ENCODE data around the gene ZIC5.

The ZIC5 gene

DNA sequence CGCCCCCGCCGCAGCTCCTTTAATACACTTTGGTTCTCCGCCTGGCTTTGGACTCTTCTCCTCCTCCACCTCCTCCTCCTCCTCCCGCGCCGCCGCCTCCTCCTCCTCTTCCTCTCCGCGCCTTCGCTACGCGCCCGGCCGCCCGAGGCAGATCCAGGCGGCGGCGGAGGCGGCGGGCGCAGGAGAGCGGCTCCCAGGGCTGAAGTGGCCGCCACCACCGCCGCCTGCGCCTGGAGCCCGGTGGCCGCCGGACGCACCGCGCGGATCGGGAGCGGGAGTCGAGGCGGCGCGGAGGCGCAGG, 10.1 kb upstream of the ZIC5 start, which contains the start of gene ZIC2:
TSS of gene ZIC2 (plus strand) at position 50 of the 301 bp plus-strand sequence. CDS start 281 bp downstream, outside the sequence.
- no peaks in the 10 kb centered on the region for H3K9me3 ChIP-seq (ENCODE audit: control insufficient read depth in 5 of 5, low read length in 5 of 5)
- H3K4me3 ChIP-seq (ENCODE audit: low read depth in 1 of 5, low read length in 5 of 5) = peak within 1 kb of the TSS in 4 of 5 donors; percentile 22 to 64 (median 54)
- H3K4me1 ChIP-seq (ENCODE audit: control insufficient read depth in 5 of 5, insufficient read depth in 5 of 5, low read length in 5 of 5) = peaks cover 0 to 39% (median 22%) of the 10 kb centered on the region in 5 donors
- H3K36me3 ChIP-seq (ENCODE audit: control insufficient read depth in 5 of 5, insufficient read depth in 5 of 5, low read length in 5 of 5) = no peaks in the 10 kb centered on the region
- no peak within 1 kb of the TSS for H3K27ac ChIP-seq (ENCODE audit: low read depth, low read length)
- no peak within 1 kb of the TSS for H3K9ac ChIP-seq (ENCODE audit: low read length in 5 of 5)
- peaks cover 63 to 77% (median 74%) of the 10 kb centered on the region in 5 donors for H3K27me3 ChIP-seq (ENCODE audit: control insufficient read depth in 5 of 5, insufficient read depth in 4 of 5, low read length in 5 of 5)

DNA sequence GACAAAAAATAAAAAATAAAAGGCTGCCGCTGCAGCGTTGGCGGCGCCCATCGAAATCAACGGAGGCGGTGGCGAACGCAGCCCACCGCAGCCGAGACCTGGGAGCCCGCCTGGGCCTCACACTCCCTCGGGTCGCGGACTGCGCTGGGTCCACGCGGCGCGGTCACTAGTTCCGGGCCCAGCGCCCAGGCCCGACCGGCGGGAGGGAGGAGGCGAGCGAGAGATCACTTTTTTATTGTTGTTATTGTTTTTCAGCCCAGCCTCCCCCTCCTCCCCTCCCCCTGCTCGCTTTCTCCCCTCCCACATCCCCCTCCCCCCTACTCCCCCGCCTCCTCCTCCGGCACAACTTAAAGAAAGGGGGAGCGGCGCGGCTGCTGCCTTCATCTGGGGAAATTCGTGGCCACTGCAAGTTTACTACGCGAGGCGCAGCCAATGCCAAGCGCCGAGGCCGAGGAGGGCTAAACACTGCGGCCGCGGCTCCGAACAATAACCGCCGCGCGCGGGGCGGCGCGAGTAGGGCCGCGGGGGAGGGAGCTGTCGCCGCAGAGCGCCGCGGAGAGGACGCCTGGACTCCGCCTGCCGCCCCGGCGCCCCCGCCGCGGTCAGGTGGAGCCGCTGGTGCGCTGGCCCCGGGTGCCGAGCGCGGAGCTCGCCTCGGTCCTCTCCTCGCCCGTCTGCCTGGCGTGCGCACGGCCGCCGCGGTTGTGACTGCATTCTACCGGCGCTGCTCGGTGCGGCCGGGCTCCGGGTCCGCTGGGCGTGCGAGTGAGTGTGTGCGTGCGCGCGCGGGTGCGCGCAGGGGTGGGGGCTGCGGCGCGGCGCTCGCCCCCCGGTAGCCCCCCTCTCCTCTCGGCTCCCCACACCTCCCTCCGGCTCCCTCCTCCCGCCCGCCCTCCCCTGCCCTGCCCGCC, 9.5 kb upstream of the ZIC5 start:
- no peak overlapping the region for H3K9ac ChIP-seq (ENCODE audit: low read length in 5 of 5)
- peaks cover 0 to 39% (median 22%) of the 10 kb centered on the region in 5 donors for H3K4me1 ChIP-seq (ENCODE audit: control insufficient read depth in 5 of 5, insufficient read depth in 5 of 5, low read length in 5 of 5)
- H3K27ac ChIP-seq (ENCODE audit: low read depth, low read length) = no peak overlapping the region
- H3K27me3 ChIP-seq (ENCODE audit: control insufficient read depth in 5 of 5, insufficient read depth in 4 of 5, low read length in 5 of 5) = peaks cover 62 to 77% (median 73%) of the 10 kb centered on the region in 5 donors
- peak overlapping the region in 4 of 5 donors; percentile 22 to 64 (median 54) for H3K4me3 ChIP-seq (ENCODE audit: low read depth in 1 of 5, low read length in 5 of 5)
- peaks cover 0 to 1% (median 0%) of the 10 kb centered on the region in 5 donors for H3K9me3 ChIP-seq (ENCODE audit: control insufficient read depth in 5 of 5, low read length in 5 of 5)
- H3K36me3 ChIP-seq (ENCODE audit: control insufficient read depth in 5 of 5, insufficient read depth in 5 of 5, low read length in 5 of 5) = no peaks in the 10 kb centered on the region

- Histone ChIP-seq H3K4me1 (ENCODE audit: control insufficient read depth in 5 of 5, insufficient read depth in 5 of 5, low read length in 5 of 5) (peaks cover 0 to 39% (median 22%) of the 10 kb centered on the region in 5 donors), H3K27ac (ENCODE audit: low read depth, low read length) (no peak overlapping the region), H3K9me3 (ENCODE audit: control insufficient read depth in 5 of 5, low read length in 5 of 5) (peaks cover 0 to 3% (median 0%) of the 10 kb centered on the region in 5 donors), H3K27me3 (ENCODE audit: control insufficient read depth in 5 of 5, insufficient read depth in 4 of 5, low read length in 5 of 5) (peaks cover 70 to 82% (median 77%) of the 10 kb centered on the region in 5 donors), H3K9ac (ENCODE audit: low read length in 5 of 5) (no peak overlapping the region), H3K4me3 (ENCODE audit: low read depth in 1 of 5, low read length in 5 of 5) (peak overlapping the region in 4 of 5 donors; percentile 6 to 64 (median 52)), H3K36me3 (ENCODE audit: control insufficient read depth in 5 of 5, insufficient read depth in 5 of 5, low read length in 5 of 5) (no peaks in the 10 kb centered on the region)
These were observed 8.7 kb upstream of the ZIC5 start for GRCh38 chr13:99980201-99980823.

DNA sequence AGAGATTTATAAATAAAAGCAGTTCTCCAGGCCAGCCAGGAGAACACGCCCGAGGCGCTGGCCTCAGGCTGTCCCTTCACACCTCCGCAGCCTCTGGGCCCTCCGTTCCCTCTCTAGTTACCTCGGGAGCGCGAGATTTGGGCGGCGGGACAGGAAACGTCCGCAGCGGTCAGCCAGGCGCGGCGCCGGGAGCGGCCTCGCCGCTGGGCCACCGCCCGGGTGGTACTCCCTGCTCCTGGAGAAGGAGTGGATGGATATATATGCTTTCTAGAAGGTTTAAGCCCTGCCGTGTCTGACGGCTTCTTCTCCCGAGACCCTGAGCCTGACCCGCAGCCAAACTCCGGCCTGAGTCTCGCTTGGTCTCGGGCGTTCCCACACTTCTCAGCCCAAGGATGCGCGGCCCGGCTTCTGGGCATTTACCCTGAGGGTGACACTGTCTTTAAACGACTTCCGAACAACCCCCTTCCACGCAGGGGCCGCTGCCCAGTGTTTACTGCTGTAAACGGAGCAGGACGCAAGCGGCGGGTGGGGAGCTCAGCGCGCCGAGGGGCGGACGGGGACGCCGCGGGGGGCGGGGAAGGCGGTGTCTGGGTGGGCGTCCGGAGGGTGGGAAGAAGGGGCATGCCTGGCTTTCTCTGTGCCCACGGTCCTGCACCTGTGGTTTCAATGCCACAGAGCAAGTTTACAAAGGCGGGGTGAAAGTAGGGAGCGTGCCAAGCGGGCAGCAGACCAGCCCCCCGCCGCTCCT, 8.1 kb upstream of the ZIC5 start:
- Histone ChIP-seq H3K27me3 (ENCODE audit: control insufficient read depth in 5 of 5, insufficient read depth in 4 of 5, low read length in 5 of 5) (peaks cover 71 to 83% (median 78%) of the 10 kb centered on the region in 5 donors), H3K27ac (ENCODE audit: low read depth, low read length) (no peak overlapping the region)

GRCh38 chr13:99978799-99979452, 7.4 kb upstream of the ZIC5 start:
- no peak overlapping the region for H3K9ac ChIP-seq (ENCODE audit: low read length in 5 of 5)
- H3K9me3 ChIP-seq (ENCODE audit: control insufficient read depth in 5 of 5, low read length in 5 of 5) = peaks cover 0 to 3% (median 0%) of the 10 kb centered on the region in 5 donors
- peaks cover 71 to 83% (median 78%) of the 10 kb centered on the region in 5 donors for H3K27me3 ChIP-seq (ENCODE audit: control insufficient read depth in 5 of 5, insufficient read depth in 4 of 5, low read length in 5 of 5)
- H3K4me1 ChIP-seq (ENCODE audit: control insufficient read depth in 5 of 5, insufficient read depth in 5 of 5, low read length in 5 of 5) = peaks cover 0 to 34% (median 22%) of the 10 kb centered on the region in 5 donors
- H3K27ac ChIP-seq (ENCODE audit: low read depth, low read length) = no peak overlapping the region
- H3K4me3 ChIP-seq (ENCODE audit: low read depth in 1 of 5, low read length in 5 of 5) = no peak overlapping the region
- no peaks in the 10 kb centered on the region for H3K36me3 ChIP-seq (ENCODE audit: control insufficient read depth in 5 of 5, insufficient read depth in 5 of 5, low read length in 5 of 5)

More for the DNA sequence above, 8.1 kb upstream of the ZIC5 start:
- Histone ChIP-seq H3K4me3 (ENCODE audit: low read depth in 1 of 5, low read length in 5 of 5) (peak overlapping the region in 3 of 5 donors; percentile 31 to 64 (median 59)), H3K4me1 (ENCODE audit: control insufficient read depth in 5 of 5, insufficient read depth in 5 of 5, low read length in 5 of 5) (peaks cover 0 to 34% (median 22%) of the 10 kb centered on the region in 5 donors), H3K9ac (ENCODE audit: low read length in 5 of 5) (no peak overlapping the region), H3K36me3 (ENCODE audit: control insufficient read depth in 5 of 5, insufficient read depth in 5 of 5, low read length in 5 of 5) (no peaks in the 10 kb centered on the region), H3K9me3 (ENCODE audit: control insufficient read depth in 5 of 5, low read length in 5 of 5) (peaks cover 0 to 3% (median 0%) of the 10 kb centered on the region in 5 donors)

DNA sequence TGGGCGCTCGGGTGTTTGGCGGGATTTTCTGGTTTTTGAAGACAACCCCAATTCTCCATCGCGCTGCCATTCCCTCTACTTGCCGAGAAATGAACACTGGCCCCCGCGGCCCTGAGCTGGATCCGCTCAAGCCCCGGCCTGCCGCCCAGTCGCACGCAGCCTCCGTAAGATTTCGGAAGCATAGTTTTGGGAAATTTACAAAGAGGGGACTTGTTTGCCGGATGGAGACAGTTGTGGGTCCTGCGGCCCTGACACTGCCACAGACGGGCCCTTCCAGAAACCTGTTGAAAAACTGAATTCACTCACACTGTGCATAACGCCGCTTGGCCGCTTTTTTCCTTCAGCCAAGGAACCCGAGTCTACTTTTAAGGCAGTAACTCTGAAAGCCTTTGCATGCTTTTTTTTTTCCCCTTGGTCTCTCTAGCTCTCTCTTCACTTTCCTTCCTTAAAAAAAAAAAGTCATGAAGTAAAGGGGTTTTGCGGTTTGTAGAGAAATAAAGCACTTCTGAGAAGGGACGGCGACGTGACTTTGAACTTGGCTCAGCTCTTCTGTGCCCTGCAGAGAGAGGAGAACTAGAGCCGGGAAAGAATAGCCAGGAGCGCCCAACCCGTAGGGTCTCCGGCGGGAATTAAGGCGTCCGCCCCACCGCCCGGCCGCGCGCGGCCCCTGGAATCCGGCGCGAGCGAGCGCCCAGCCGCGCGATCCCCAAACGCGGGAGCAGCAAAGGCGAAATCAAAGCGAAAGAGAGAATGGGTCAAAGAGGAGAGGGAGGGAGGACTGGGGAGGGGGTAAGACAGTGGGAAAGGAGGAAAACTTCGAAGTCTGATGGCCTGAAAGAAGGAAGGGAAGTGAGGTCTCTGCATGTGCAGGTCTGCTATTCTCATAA, 6.6 kb upstream of the ZIC5 start:
- peaks cover 70 to 83% (median 78%) of the 10 kb centered on the region in 5 donors for H3K27me3 ChIP-seq (ENCODE audit: control insufficient read depth in 5 of 5, insufficient read depth in 4 of 5, low read length in 5 of 5)
- peaks cover 0 to 3% (median 0%) of the 10 kb centered on the region in 5 donors for H3K9me3 ChIP-seq (ENCODE audit: control insufficient read depth in 5 of 5, low read length in 5 of 5)
- no peaks in the 10 kb centered on the region for H3K36me3 ChIP-seq (ENCODE audit: control insufficient read depth in 5 of 5, insufficient read depth in 5 of 5, low read length in 5 of 5)
- no peak overlapping the region for H3K9ac ChIP-seq (ENCODE audit: low read length in 5 of 5)
- H3K4me3 ChIP-seq (ENCODE audit: low read depth in 1 of 5, low read length in 5 of 5) = no peak overlapping the region
- peaks cover 0 to 34% (median 22%) of the 10 kb centered on the region in 5 donors for H3K4me1 ChIP-seq (ENCODE audit: control insufficient read depth in 5 of 5, insufficient read depth in 5 of 5, low read length in 5 of 5)
- H3K27ac ChIP-seq (ENCODE audit: low read depth, low read length) = no peak overlapping the region

GRCh38 chr13:99977334-99977911, 5.9 kb upstream of the ZIC5 start:
- Histone ChIP-seq H3K9ac (ENCODE audit: low read length in 5 of 5) (no peak overlapping the region), H3K27me3 (ENCODE audit: control insufficient read depth in 5 of 5, insufficient read depth in 4 of 5, low read length in 5 of 5) (peaks cover 64 to 83% (median 73%) of the 10 kb centered on the region in 5 donors), H3K27ac (ENCODE audit: low read depth, low read length) (no peak overlapping the region), H3K4me3 (ENCODE audit: low read depth in 1 of 5, low read length in 5 of 5) (no peak overlapping the region), H3K36me3 (ENCODE audit: control insufficient read depth in 5 of 5, insufficient read depth in 5 of 5, low read length in 5 of 5) (no peaks in the 10 kb centered on the region), H3K4me1 (ENCODE audit: control insufficient read depth in 5 of 5, insufficient read depth in 5 of 5, low read length in 5 of 5) (peaks cover 0 to 29% (median 16%) of the 10 kb centered on the region in 5 donors), H3K9me3 (ENCODE audit: control insufficient read depth in 5 of 5, low read length in 5 of 5) (peaks cover 0 to 3% (median 0%) of the 10 kb centered on the region in 5 donors)

GRCh38 chr13:99976575-99976974, 5.0 kb upstream of the ZIC5 start:
- Histone ChIP-seq H3K27ac (ENCODE audit: low read depth, low read length) (no peak overlapping the region), H3K27me3 (ENCODE audit: control insufficient read depth in 5 of 5, insufficient read depth in 4 of 5, low read length in 5 of 5) (peaks cover 70 to 90% (median 80%) of the 10 kb centered on the region in 5 donors), H3K4me3 (ENCODE audit: low read depth in 1 of 5, low read length in 5 of 5) (no peak overlapping the region), H3K9ac (ENCODE audit: low read length in 5 of 5) (no peak overlapping the region), H3K36me3 (ENCODE audit: control insufficient read depth in 5 of 5, insufficient read depth in 5 of 5, low read length in 5 of 5) (no peaks in the 10 kb centered on the region), H3K9me3 (ENCODE audit: control insufficient read depth in 5 of 5, low read length in 5 of 5) (peaks cover 0 to 3% (median 0%) of the 10 kb centered on the region in 5 donors), H3K4me1 (ENCODE audit: control insufficient read depth in 5 of 5, insufficient read depth in 5 of 5, low read length in 5 of 5) (peaks cover 0 to 27% (median 19%) of the 10 kb centered on the region in 5 donors)

Data from subcutaneous abdominal adipose tissue (tissue), 5 donors.